ENCODE measurements around the gene MAP4K1. TPM values are rescaled to one million over a fixed set of nuclear protein-coding genes. Genes with fewer than 3 reads are reported as not detected.
A peak's percentile ranks its signal among the peaks of the same experiment; 100 is the strongest.

Gene MAP4K1
- polyA plus RNA-seq, 2 of the 4 experiments (the other 2 are of a cell fraction), result 1.2 to 2.6 TPM

GRCh38 chr19:38592940-38593339, 24.8 kb downstream of the MAP4K1 start:
- WGBS (ENCODE audit: missing lambda C conversion rate), result 44% methylated on average over 6 of the region's 6 CpGs
- ATAC-seq (peak in 1 of 2 experiments; percentile 37; a peak in 2 of 6 replicates), DNase-seq (ENCODE audit: low read depth in 1 of 2, low spot score in 1 of 2) (no peak), FAIRE-seq (peak; percentile 13)
- Histone ChIP-seq H3K9me3 (no peaks in the 10 kb centered on the region), H3K4me3 (no peak overlapping the region), H3K4me1 (0 out of 3 replicates have a peak, but pooled peaks cover 5% of the 10 kb centered on the region), H3K4me2 (no peak overlapping the region), H3K27ac (no peak overlapping the region)
- no peak for TF ChIP-seq ESRRA (IDR thresholded peaks at IDR 0.05; ENCODE audit: borderline replicate concordance, low read length)
- TF ChIP-seq ATOH8 (CRISPR knock-in tag; IDR thresholded peaks at IDR 0.05; ENCODE audit: low read depth), result no peak
- TF ChIP-seq USF2 (IDR thresholded peaks at IDR 0.05), result no peak
- TF ChIP-seq RAD21 (conservative IDR thresholded peaks at IDR 0.05 in 1 of 2, IDR thresholded peaks at IDR 0.05 in 1 of 2), result no peak
- TF ChIP-seq CEBPB (IDR thresholded peaks at IDR 0.05), result no peak
- ChIA-PET POLR2A (no interaction called here), CTCF (interaction anchor here (0.7 to 5.5 kb wide), 12 partner anchors 9 to 190 kb away, joined by 3 to 17 read pairs (median 3); partner anchors contain the start of gene FAM98C)

GRCh38 chr19:38588041-38588440, 29.7 kb downstream of the MAP4K1 start:
- no peak for DNase-seq (ENCODE audit: low read depth in 1 of 2, low spot score in 1 of 2)
- FAIRE-seq, result no peak
- ChIA-PET CTCF (interaction anchor here (0.6 to 1.1 kb wide), 4 partner anchors 9 to 188 kb away, joined by 3 to 5 read pairs (median 3); no protein-coding TSS in a partner anchor), POLR2A (interaction anchor here (0.6 kb wide), 1 partner anchor 180 kb away, joined by 3 read pairs; no protein-coding TSS in a partner anchor)
- 57% methylated on average over 2 of the region's 2 CpGs for WGBS (ENCODE audit: missing lambda C conversion rate)
- Histone ChIP-seq H3K4me3 (no peak overlapping the region), H3K27ac (no peak overlapping the region), H3K4me2 (no peak overlapping the region), H3K9me3 (no peaks in the 10 kb centered on the region), H3K4me1 (no peaks in the 10 kb centered on the region)
- ATAC-seq, result no peak
- TF ChIP-seq HES2 (IDR thresholded peaks at IDR 0.05) (no peak), MYC (IDR thresholded peaks at IDR 0.05; ENCODE audit: borderline replicate concordance, low read length) (no peak), HOXB13 (CRISPR knock-in tag; IDR thresholded peaks at IDR 0.05; ENCODE audit: low read depth) (no peak), POLR2AphosphoS2 (conservative IDR thresholded peaks at IDR 0.05; ENCODE audit: low read length) (no peak), BHLHE40 (IDR thresholded peaks at IDR 0.05; ENCODE audit: low read depth, low read length) (no peak), KDM1A (IDR thresholded peaks at IDR 0.05; ENCODE audit: low read depth) (no peak), HMGXB4 (CRISPR knock-in tag; IDR thresholded peaks at IDR 0.05; ENCODE audit: borderline replicate concordance) (no peak), RAD21 (conservative IDR thresholded peaks at IDR 0.05 in 1 of 2, IDR thresholded peaks at IDR 0.05 in 1 of 2) (no peak), CHD4 (IDR thresholded peaks at IDR 0.05; ENCODE audit: borderline replicate concordance) (no peak), HOXA7 (CRISPR knock-in tag; IDR thresholded peaks at IDR 0.05) (no peak), FOSB (CRISPR knock-in tag; IDR thresholded peaks at IDR 0.05) (no peak), HOXB5 (CRISPR knock-in tag; IDR thresholded peaks at IDR 0.05) (no peak), CHD2 (IDR thresholded peaks at IDR 0.05; ENCODE audit: low read length, partially characterized antibody) (no peak), JUN (IDR thresholded peaks at IDR 0.05) (no peak), RNF2 (IDR thresholded peaks at IDR 0.05; ENCODE audit: borderline replicate concordance, low read depth) (no peak), E2F6 (IDR thresholded peaks at IDR 0.05; ENCODE audit: borderline replicate concordance, low read depth) (no peak), SREBF2 (IDR thresholded peaks at IDR 0.05) (no peak), RFX5 (IDR thresholded peaks at IDR 0.05) (no peak)
